Stomach (tissue), 4 donors: ENCODE measurements around the gene PEAK1.

Experiments
- EP300 ChIP-seq: sonication (generic); formaldehyde crosslinking; IDR thresholded peaks from one replicate; pipeline ENCODE4 v1.6.1; 2017; ENCODE audit warnings: antibody characterized with exemption
- POLR2A ChIP-seq, 4 donors: fragments of 450-650 bp; IDR thresholded peaks; one replicate each; pipeline ENCODE4 v1.6.1; 2016; ENCODE audit warnings: antibody characterized with exemption in 4 of 4, control low read depth in 2 of 4, mild to moderate bottlenecking in 1 of 4, moderate library complexity in 1 of 4
- POLR2AphosphoS5 ChIP-seq, 3 donors: sonication (generic); formaldehyde crosslinking; IDR thresholded peaks; one replicate each; pipeline ENCODE4 v1.6.1; 2016; ENCODE audit warnings: antibody characterized with exemption in 3 of 3
- TF ChIP-seq, protein P1 (sequence below), 7 experiments: fragments of 450-650 bp in 4 of 7; fragments of 200-600 bp in 3 of 7; sonication (generic) in 3 of 7; IDR thresholded peaks; one replicate each; pipeline ENCODE4 v1.5.1; 2016 to 2019; ENCODE audit warnings: antibody characterized with exemption in 7 of 7, control low read depth in 2 of 7, mild to moderate bottlenecking in 1 of 7

DNA sequence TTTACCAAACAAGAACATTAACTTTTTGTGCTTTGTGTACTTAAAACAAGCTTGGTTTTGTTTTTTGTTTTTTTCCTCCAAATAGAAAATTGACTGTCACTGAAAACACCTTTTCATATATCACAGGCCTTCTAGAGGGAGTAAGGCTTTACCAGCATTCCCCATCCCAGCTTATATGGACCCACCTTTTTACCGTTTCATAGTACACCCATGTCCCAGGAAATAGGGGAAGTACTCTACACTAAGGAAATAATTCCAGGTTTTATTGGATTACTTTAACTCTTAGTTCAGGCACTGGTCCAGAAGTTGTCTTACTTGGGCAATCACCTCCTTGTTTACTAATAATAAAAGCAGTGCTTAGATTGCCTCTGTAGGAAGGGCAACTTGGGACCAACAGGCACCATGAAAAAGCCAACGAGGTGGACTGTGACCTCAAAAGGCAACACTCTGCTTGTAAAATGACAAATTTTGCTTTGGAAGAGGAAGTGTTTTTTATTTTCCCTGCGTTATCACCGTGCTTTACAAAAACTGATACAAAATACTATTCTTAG is 27.0 kb upstream of the PEAK1 start:
- TF ChIP-seq, protein P1, sequence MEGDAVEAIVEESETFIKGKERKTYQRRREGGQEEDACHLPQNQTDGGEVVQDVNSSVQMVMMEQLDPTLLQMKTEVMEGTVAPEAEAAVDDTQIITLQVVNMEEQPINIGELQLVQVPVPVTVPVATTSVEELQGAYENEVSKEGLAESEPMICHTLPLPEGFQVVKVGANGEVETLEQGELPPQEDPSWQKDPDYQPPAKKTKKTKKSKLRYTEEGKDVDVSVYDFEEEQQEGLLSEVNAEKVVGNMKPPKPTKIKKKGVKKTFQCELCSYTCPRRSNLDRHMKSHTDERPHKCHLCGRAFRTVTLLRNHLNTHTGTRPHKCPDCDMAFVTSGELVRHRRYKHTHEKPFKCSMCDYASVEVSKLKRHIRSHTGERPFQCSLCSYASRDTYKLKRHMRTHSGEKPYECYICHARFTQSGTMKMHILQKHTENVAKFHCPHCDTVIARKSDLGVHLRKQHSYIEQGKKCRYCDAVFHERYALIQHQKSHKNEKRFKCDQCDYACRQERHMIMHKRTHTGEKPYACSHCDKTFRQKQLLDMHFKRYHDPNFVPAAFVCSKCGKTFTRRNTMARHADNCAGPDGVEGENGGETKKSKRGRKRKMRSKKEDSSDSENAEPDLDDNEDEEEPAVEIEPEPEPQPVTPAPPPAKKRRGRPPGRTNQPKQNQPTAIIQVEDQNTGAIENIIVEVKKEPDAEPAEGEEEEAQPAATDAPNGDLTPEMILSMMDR (IDR thresholded peaks at IDR 0.05), result no peak
- TF ChIP-seq POLR2A (IDR thresholded peaks at IDR 0.05) (no peak), POLR2AphosphoS5 (IDR thresholded peaks at IDR 0.05) (no peak), EP300 (no peak)
